Ramos (cell line): ENCODE data around the gene BHMT.

Experiments
- in situ Hi-C: fragments of 300-500 bp; cut with MboI; formaldehyde crosslinking; loops from one replicate; pipeline ENCODE4 v1.14.3; 2022; ENCODE audit warnings: low sequenced_read_pairs; ENCODE audit not compliant: unreplicated experiment

The BHMT gene

DNA sequence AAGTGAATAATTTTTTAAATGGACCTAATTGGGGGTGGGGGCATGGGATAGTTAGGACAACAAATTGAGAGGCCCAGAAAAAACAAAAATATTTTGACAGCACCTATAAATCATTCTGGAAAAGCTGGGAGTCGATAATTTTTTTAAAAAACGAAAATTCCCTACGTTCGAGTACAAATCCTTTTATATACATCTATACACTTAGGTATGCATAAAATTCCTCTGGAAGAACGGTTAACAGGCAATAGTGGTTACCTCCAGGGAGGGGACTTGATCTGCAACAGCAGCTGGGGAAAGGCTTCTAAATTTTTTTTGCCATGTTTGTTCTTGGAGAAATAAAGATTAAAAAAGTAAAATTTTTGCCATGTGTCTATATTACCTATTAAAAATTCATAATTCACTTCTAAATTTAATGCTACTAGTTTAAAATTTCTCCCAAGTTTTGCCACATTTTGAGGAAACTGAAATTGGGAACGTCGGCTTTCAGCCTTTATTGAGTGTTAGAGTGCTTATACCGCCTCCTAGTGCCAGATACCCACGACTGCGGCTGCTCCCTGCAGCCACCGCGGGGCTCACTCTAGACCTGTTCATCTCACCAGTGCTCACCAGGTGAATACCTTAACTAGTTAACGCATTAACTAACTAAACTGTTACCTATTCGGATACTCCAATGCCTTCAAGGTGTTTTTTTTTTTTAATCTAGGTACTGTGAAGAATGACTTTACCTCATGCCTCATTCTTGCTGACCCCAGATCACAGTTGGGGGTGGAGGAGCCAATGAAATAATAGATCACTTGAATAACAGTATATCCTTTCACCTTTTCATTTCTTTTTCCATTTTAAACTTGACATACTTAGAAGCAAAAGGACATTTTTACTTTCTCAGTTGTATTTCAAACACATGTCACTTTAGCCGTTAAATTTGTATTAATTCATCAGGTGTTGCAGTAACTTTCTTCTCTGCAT, 1.8 kb upstream of the BHMT start:
- in situ Hi-C loops = loop anchor here (10.0 kb wide), 2 partner anchors 85 to 225 kb away; no protein-coding TSS in a partner anchor

DNA sequence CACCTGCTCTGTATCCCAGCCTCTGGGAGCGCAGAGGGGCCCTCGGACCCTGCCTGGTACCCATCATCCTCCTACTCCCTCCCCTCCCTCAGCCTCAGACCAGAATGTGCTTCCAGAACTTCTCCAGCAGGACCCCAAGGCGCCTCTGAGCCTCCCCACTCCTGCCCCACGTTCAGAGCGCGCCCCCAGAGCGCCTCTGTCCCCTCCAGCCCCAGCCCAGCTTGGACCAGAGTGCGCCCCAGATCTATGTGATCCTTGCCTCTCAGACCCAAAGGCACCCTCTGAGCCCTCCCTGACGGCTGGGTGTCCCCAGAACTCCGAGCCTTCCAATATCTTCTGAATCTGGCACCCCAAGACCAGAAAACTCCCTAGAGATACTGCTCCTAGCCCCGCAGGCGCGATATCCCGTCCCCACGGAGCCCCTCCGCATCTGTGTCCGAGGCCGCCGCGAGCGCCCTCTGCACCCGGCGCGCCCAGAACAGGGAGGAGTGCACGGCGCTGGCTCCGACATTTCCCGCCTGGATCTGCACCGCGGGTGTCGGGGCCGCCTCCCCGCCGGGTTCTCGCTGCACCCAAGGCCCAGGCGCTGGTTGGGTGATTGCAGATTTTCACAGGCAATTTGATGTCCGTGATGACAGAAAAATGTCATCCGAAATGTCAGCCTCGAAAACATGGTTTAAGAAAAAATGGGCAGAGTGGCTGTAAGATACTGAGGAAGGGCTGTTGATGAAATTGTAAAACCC, 522 bp downstream of the BHMT start:
- in situ Hi-C loops = loop anchor here (10.0 kb wide), 2 partner anchors 87 to 227 kb away; no protein-coding TSS in a partner anchor

DNA sequence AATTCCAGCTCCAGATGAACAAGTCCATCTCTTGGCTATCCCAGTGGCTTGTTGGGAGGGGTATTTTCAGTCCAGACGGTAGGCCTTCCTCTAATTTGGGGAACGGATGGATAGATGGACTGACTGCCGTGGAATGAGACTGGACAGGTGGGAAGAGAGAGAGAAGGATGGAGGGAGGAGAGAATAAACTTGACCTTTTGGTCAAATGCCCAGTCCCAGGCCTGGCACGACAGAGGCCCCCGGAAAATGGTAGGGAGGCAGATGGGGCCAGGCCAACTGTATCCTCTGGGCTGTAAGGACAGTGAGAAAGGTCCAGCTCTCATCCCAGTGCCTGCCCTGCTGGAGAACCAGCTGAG, 1.1 kb downstream of the BHMT start:
- in situ Hi-C loops = loop anchor here (10.0 kb wide), 2 partner anchors 88 to 228 kb away; no protein-coding TSS in a partner anchor

DNA sequence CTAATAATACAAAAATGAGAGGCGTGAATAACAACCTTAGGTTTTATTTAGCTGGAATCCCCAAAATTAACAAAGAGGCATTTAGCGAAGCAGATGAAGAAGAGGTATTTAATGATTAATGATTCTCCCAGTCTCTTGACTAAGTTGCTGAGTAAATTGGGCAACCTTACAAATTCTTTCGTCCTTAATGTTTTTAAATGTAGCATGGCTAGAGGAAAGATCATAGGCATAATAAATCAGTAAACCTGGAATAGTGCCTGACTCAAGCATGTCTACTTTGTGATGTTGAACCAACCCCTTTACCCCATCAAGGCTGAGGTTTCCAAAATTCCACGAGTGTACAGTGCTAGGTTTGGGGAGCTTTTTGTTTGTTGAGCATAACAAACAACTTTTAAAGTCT, 7.9 kb downstream of the BHMT start:
- in situ Hi-C loops = loop anchor here (10.0 kb wide), 2 partner anchors 95 to 235 kb away; no protein-coding TSS in a partner anchor

DNA sequence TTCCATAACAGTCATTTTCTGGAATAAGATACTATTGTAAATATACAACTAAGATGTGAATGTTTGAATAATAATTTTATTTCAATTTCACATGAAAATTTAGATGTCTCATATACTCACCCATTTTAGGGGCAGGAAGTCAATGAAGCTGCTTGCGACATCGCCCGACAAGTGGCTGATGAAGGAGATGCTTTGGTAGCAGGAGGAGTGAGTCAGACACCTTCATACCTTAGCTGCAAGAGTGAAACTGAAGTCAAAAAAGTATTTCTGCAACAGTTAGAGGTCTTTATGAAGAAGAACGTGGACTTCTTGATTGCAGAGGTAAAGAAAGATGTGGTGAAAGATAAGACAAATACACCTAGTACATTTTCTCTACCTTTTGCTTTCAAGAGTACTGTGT, 8.6 kb downstream of the BHMT start:
- in situ Hi-C loops = no loop called here

DNA sequence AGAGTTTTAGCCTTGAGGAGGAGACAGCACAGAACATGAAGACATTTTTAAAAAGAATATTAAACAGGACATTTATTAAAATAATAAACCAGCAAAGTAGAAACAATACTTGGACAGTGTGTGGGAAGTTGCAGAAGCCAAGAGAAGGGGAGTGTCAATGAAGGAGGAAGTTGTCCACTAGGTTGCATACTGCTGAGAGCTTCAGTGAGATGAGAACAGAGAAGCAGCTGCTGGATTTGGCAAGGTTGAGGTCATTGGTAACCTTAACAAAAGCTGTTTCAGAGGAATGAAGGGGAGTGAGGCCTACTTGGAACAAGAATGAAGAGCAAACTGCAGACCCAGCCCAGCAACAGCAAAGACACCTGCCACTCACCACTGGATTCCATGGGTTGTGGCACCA, 11.4 kb downstream of the BHMT start:
- in situ Hi-C loops = no loop called here

DNA sequence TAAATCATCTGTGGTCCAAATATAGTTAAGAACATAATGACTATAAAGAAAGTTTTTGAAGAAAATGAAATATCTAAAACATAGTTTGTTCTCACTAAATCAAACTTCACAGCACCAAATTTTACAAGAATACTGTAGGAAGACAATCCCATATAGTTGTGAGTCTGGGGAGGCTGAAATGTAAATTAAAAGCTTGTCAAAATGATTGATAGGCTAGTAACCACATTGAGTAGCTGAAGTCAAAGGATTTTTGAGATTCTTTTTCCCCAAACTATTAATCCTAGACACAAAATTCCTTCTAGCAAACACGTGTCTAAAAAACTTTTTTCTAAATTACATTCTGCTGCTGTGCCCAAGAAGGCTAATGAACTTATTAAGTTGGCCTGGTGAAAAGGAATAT, 13.0 kb downstream of the BHMT start:
- in situ Hi-C loops = loop anchor here (25.0 kb wide), 1 partner anchor 963 kb away; no protein-coding TSS in a partner anchor

DNA sequence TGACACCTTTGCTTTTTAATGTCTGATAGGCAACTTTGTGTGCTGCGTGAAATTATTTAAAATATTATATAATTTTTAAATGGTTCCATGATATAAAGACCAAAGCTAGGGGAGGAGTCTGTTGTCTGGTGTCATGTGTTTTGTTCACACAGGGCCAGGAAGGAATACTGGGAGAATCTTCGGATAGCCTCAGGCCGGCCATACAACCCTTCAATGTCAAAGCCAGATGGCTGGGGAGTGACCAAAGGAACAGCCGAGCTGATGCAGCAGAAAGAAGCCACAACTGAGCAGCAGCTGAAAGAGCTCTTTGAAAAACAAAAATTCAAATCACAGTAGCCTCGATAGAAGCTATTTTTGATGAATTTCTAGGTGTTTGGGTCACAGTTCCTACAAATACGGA, 19.2 kb downstream of the BHMT start:
- in situ Hi-C loops = loop anchor here (10.0 to 25.0 kb wide), 2 partner anchors 334 to 957 kb away; no protein-coding TSS in a partner anchor

DNA sequence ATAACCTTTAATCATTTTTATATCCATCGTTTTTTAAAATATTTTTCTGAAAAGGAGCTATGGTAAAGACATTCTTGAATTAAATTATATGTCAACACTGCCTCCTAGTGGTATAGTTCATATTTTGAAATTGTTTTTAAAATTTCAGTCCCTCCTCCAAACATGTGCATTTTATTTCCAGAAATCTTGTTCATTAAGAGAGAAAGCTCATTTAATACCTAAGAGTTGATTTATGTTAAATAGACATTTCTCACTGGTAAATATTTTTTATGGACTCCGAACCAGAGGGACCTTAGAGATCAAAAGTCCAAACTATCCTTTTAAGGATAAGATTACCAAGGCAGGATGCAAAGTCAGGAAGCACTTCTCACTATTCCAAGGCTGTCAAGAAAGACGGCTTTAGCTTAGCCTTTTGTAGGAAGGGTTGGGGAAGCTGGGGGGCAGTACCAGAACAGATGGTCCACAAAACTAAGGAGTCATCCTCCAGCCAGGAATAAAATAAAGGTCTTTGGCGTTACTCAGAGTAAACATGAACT, 21.6 kb downstream of the BHMT start:
- in situ Hi-C loops = loop anchor here (10.0 to 25.0 kb wide), 2 partner anchors 332 to 954 kb away; no protein-coding TSS in a partner anchor

DNA sequence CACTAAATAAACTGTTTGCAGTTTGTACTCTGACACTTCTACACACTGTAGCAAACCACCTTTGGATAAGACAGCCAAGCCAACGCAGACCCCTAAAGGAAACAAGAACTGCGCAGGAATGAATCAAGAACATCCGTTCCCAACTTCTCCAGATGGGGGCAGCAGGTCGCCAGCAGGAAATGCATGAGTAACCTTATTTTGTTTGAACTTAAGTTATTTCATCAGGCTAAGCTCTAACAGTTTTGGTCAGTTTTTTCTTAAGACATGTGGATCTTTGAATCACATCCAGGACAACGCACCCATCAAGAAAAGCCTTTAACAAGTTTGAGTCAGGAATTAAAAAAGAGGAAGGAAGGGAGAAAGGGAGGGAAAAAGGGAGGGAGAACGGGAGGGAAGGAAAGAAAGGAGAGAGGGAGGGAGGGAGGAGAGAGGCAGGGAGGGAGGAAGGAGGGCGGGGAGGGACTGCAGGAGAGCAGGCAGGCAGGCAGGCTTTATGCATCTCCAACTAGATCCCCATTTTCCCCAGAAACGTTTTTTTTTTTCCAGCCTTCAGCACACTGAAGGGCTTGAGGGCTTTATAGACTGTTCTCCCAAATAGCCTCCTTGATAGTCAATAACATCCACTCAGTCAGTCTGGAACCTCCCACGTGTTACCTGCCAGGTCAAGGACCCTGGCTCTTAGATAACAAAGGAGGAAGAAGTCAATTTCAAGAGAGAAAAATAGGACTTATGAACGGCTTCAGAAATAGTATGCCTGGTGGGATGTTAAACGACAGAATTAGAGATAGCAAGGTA, 22.2 kb downstream of the BHMT start:
- in situ Hi-C loops = loop anchor here (10.0 to 25.0 kb wide), 2 partner anchors 331 to 953 kb away; no protein-coding TSS in a partner anchor

DNA sequence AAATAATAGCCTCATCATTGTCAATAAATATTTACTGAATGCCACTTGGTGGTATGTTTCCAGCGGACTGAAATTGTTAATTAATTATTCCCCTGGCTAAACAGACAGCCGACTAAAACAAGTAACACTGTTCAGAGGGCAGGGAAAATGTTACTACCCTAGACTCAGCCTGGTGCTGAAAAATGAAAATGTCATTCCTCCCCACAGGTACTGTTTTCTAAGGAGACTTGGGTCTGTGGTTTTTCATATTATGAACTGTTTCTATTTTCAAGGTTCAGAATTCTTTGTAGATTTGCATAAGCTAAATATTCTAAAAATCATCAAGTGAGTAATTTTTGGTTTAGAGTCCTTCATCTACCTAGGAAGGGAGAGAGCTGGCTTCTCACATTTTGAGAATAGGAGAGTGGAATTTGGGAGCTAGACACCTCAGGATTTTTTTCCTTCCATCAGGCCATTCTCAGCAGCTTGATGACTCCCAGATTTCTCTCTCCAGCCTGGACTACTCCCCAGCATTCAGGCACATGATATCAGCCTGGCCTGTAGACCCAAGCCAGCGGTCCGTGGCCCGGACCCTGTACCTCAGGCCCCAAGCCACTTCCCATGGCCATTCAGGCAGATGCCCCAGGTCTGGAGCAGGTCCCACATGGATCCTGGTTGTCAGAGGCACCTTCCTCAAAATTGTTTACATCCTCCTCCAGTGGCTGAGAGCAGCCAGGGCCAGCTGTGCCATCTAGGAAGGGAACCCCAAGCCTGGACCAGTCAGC, 24.4 kb downstream of the BHMT start:
- in situ Hi-C loops = loop anchor here (10.0 to 25.0 kb wide), 2 partner anchors 329 to 951 kb away; no protein-coding TSS in a partner anchor

DNA sequence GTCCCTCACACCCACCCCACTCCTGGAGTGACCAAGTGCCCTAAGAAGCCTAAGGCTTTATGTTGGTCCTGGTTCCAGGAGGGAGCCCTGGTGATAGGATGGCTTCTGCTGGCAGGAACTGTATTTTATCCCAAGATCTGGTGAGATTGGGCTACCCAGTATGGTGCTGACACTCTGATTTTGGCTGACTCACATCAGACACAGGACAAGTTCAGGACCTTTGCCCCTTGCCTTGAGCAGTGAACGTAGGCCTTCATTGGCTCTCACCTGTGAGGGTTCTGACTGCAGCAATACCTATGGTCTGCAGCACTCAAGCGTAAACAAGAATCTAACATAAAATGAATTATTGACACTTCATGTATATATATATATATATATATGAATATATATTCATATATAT, 25.0 kb downstream of the BHMT start:
- in situ Hi-C loops = loop anchor here (10.0 to 25.0 kb wide), 2 partner anchors 328 to 951 kb away; no protein-coding TSS in a partner anchor

DNA sequence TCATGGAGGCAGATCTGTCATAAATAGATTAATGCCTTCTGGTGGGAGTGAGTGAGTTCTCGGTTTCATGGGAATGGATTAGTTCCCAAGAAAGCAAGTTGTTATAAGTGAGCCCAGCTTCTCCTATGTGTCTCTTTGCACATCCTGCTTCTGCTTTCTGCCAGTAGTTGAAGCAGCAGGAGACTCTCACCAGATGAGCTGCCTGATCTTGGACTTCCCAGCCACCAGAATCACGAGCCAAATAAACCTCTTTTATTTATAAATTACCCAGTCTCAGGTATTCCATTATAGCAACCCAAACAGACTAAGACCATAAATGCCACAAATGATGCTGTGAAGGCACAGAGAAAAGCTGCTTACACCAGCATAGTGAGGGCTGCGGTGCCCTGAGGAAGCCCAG, 28.9 kb downstream of the BHMT start:
- in situ Hi-C loops = loop anchor here (25.0 kb wide), 1 partner anchor 947 kb away; no protein-coding TSS in a partner anchor

DNA sequence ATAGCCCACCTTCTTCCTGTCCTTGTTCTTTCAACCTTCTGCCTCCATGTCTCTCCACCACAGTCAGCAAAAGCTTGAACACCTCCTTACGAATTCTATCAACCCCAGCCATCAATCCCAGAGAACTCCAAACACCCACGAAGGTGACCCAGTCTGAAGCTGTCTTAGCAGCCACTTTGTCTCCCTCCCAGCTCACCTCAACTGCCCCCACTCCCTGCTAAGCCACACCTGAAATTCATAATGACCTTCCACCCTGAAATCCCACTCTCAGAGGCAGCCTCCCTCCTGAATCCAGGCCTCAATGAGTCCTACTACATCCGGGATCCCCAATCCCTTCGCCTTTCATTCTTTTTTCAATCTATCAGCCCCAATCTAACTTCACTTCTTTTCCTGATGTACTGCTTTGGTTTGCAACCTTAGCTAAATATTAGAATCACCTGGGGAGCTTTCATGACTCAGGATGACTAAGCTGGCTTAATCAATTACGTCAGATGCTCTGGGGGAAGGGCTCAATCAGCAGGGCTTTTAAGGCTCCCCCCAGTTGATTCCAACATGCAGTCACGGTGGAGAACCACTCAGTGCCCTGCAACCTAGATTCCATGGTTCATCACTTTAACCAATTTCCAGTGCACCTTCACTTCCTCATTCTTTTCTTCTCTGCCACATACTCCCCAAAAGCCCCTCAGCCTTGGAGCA, 32.2 kb downstream of the BHMT start:
- in situ Hi-C loops = loop anchor here (25.0 kb wide), 1 partner anchor 943 kb away; no protein-coding TSS in a partner anchor

DNA sequence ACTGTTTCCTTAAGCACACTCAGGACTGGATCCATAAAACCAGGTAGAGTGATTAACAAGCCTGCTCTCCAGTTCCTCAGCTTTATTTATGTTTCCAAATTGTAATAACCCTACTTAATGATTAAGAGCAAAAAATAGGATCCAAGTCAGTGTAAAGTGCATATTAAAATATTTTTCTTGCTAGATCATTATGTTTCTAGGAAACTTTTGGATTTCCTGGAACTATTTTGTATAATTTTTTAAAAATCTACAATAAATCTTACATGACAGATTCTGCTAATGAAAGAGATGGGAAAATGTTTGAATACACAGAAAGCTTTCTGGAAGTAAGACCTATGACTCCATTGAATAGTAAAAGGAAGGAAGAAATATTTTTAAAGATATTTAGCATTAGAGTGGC, 35.5 kb downstream of the BHMT start:
- in situ Hi-C loops = loop anchor here (25.0 kb wide), 1 partner anchor 940 kb away; no protein-coding TSS in a partner anchor

DNA sequence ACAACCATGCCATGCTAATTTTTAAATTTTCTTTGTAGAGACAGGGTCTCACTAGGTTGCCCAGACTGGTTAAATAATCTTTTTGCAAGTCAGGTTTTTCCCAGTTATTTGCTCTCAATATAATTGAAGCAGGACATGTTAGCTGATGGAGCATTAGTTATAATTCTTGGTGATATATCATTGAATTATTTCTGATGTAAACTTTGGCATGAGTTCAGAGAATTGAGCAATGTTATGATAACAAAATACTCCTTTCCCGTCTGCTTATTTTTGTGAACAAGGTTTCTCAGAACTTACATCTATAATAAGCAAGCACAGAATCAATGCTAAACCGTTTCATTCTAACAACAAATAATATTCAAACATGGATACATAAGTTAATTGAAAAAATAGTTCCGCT, 37.8 kb downstream of the BHMT start:
- in situ Hi-C loops = loop anchor here (25.0 kb wide), 1 partner anchor 938 kb away; no protein-coding TSS in a partner anchor

DNA sequence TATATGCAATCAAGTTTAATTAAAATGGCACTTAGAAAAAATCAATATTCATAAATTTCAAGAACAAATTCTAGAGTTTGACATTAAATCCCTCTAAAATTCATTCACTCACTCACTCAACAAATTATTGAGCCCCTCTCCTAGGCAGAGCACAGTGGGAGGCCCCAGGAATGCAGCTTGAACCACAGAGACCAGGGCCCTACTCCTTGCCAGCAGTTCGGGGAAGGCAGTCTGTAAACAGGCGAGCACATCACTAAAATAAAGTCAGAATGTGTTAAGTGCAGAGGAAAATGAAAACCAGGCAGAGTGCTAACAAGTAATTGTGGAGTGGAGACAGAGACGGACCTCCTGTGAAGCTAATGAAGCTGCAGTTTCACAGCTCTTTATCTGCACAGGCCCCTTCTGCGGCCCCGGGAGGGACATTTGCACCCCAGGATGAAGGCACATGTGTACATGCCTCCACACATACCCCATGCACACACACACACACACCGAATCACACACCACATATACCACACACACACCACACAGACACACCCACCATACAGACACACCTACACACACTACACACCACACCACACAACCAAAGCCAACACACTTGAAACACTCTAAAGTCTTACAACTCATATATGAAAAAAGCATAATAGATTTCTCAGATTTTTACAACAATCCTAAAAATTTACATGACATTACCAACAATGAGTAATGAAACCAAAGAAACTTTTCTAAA, 40.5 kb downstream of the BHMT start:
- in situ Hi-C loops = no loop called here
